RPMI8226 (cell line): ENCODE data around the gene NPTX1.

Experiments
- DNase-seq: peaks from one replicate; pipeline ENCODE4 v3.0.0-alpha.2; 2015

The NPTX1 gene

GRCh38 chr17:80442323-80442659, 34.1 kb downstream of the NPTX1 start:
- no peak for DNase-seq

- no peak for DNase-seq
Measured at GRCh38 chr17:80441598-80442322, 34.6 kb downstream of the NPTX1 start.

- DNase-seq, result peak; percentile 72
Measured at GRCh38 chr17:80441133-80441578, 35.3 kb downstream of the NPTX1 start.

DNA sequence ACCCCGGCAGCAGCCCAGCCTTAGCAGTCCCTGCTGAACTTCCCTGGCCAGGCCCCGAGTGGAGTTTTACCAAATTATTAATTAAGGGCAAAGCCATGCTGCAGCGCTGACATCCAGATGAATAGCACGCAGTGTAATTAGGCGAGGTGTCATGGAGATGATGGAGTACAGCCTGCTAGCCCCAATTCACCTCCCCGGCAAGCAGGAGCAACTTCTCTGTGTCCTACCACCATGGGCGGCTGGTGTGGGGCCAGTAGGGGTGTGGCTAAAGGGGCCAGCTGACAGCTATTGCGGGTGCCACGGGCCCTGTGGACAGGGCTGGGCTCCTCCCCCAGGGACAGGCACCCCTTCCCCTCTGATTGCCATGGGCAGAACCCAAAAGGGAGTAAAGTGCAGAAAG, 36.9 kb downstream of the NPTX1 start:
- DNase-seq, result no peak

- no peak for DNase-seq
Measured at GRCh38 chr17:80438806-80439205, 37.6 kb downstream of the NPTX1 start.

DNA sequence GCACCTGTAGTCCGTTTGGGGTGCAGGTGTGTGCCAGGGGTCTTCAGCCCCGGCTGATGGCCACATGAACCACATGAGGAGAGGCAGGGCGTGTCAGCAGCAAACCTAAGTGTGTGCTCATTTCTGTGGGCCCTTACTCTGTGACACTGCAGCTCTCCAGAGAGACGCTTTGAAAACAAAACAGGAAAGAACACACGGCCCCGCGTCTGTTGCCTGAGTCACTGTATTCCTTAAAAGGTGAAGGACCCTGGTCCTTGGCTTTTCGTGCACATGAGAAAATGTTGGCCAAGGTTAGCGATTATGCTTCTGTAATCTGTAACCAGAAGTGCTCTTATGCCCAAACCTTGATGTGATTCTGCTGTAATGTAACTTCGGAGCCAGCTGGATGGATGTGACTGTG, 38.9 kb downstream of the NPTX1 start:
- DNase-seq, result no peak

GRCh38 chr17:80433916-80434666, 42.3 kb downstream of the NPTX1 start:
- DNase-seq, result no peak

GRCh38 chr17:80432961-80433550, 43.4 kb downstream of the NPTX1 start:
- DNase-seq, result no peak

- DNase-seq, result no peak
Measured at GRCh38 chr17:80432350-80432955, 44.0 kb downstream of the NPTX1 start.

- DNase-seq, result no peak
Measured at GRCh38 chr17:80431246-80432195, 44.9 kb downstream of the NPTX1 start.

DNA sequence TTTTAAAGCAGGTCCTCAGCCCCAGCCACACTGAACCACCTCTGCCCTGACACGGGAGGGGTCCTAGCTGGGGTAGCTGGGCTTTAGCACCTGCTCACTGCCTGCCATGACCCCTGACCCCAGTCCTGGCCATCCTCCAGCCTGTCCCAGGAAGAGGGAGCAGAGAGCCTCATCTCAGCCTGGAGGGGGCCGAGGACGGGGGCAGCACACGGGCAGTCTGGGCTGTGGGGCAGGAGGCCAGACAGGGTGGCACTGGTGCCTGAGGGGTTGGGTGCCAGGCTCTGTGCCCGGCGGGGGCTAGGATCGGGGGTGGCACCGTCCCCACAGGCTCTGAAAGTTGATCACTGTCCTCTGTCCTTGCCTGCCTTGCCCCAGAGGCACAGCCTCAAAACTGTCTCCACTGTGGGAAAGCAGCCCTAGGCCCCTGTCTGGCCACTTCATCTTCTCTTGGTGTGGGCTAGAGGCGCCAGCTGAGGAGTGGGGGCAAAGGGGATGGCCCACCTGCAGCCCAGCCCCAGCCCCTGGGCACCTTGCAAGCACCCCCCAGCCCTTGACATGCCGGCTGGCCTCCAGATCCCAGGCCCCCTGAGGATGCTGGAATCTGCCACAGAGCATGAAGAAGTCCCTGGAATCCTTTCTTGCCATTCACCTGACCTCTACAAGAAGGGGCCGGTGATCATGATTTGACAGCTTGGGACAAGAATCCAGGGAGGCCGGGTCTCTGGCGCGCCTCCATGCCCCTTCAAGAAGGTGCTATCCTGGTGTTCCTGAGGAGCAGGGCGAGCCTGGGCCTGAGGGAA, 45.8 kb downstream of the NPTX1 start:
- no peak for DNase-seq

GRCh38 chr17:80429356-80430275, 46.8 kb downstream of the NPTX1 start:
- DNase-seq, result no peak

DNA sequence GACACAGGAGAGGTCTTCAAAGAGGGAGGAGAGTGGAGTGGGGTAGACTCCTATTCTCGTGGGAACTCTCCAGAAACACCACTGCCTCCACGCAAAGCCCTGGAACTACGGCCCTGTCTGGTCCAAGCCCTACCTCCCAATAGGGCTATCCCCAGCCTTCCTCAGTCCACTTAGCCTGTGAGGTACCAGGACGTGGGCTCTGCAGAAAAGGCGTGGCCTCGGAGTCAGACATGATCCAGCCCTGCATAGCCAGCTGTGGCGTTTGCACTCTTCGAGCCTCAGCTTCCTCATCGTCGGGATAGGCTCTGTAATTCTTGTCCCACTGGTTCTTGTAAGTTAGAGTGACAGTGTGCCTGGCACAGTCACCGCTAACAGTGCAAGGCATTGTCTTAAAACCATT, 47.6 kb downstream of the NPTX1 start:
- DNase-seq, result no peak

DNA sequence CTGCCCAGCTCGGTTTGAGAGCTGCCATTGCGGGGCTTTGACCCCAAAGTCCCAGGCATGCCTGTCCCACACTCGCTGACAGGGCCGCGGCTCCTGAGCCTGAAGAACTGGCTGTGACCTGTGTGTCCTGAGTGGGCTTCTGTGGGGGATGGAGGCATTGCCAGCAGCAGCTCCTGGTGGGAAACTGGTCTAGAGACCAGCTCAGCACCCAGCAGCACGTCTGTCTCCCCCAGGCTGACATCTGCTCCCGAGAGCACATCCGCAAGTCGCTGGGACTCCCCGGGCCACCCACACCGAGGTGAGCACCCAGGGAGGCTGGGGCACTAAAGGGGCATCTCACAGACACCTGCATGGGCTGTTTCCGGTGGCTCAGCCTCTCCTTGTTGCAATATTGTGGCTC, 48.0 kb downstream of the NPTX1 start:
- DNase-seq, result no peak

- no peak for DNase-seq
Measured at GRCh38 chr17:80427366-80428282, 48.8 kb downstream of the NPTX1 start.

GRCh38 chr17:80426671-80427326, 49.6 kb downstream of the NPTX1 start:
- peak; percentile 87 for DNase-seq

DNA sequence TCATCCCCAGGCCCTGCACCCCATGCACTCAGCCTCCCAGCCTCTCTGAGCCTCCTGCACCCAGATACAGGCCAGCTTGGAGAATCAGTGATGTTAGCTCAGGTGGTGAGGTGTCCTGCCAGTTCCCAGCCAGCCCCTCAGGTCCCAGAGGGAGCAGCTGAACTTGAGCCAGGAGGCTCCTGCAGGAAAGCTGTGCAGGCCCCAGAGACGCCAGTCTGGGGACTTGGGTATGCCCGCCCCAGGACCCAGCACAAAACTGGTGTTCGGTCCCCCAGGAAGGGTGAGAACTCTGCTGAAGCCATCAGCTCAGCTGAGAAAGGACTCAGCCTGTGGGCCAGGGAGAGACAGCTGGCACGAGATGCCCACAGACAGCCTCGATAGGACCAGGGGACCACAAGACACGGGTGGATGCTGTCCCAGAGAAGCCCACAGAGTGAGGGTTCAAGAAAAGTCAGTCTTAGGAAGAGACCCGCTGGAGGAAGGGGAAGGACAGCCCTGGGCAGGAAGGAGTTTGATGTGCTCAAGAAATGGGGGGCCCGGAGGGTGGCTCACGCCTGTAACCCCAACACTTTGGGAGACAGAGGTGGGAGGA, 50.5 kb downstream of the NPTX1 start:
- DNase-seq, result no peak
